SU-DHL-6 (cell line): ENCODE results near the gene NUP35.

Experiments
- H2AFZ ChIP-seq: fragments of 200-600 bp; sonication (generic); 2 replicates; pipeline ENCODE4 v1.6.1; 2014; ENCODE audit warnings: low read depth, mild to moderate bottlenecking, moderate library complexity, mixed read lengths, antibody characterized with exemption, low read length; ENCODE audit not compliant: severe bottlenecking
- H3F3A ChIP-seq: fragments of 200-600 bp; shearing (Covaris generic); 2 replicates; pipeline ENCODE4 v1.6.0; 2016; ENCODE audit warnings: antibody characterized with exemption, mild to moderate bottlenecking; ENCODE audit not compliant: insufficient read depth
- H3K27ac ChIP-seq: fragments of 200-600 bp; sonication (generic); 2 replicates; pipeline ENCODE4 v1.5.1; 2016; ENCODE audit warnings: low read depth, mild to moderate bottlenecking, low read length, moderate library complexity, mixed read lengths
- H3K27me3 ChIP-seq: fragments of 200-600 bp; sonication (generic), shearing (Covaris generic); 2 replicates; pipeline ENCODE4 v1.6.0; 2014; ENCODE audit warnings: mild to moderate bottlenecking, low read length
- H3K36me3 ChIP-seq: fragments of 200-600 bp; sonication (generic); 2 replicates; pipeline ENCODE4 v1.6.1; 2014; ENCODE audit warnings: mild to moderate bottlenecking, low read length, mixed read lengths
- H3K4me2 ChIP-seq: fragments of 300-600, 200-600 bp; shearing (Covaris generic), sonication (generic); 2 replicates; pipeline ENCODE4 v1.6.0; 2014; ENCODE audit warnings: low read length, low read depth, mild to moderate bottlenecking; ENCODE audit not compliant: poor library complexity, severe bottlenecking
- H3K4me3 ChIP-seq: fragments of 200-600 bp; sonication (generic); 2 replicates; pipeline ENCODE4 v1.5.1; 2014; ENCODE audit warnings: antibody characterized with exemption, low read length, mild to moderate bottlenecking, mixed read lengths; ENCODE audit not compliant: insufficient read depth, poor library complexity, severe bottlenecking
- H3K79me2 ChIP-seq: fragments of 200-600 bp; sonication (generic); 2 replicates; pipeline ENCODE4 v1.6.1; 2014; ENCODE audit warnings: mild to moderate bottlenecking, low read length, moderate library complexity; ENCODE audit not compliant: insufficient read depth
- H3K9ac ChIP-seq: fragments of 200-600 bp; sonication (generic); 2 replicates; pipeline ENCODE4 v1.7.0; 2014; ENCODE audit warnings: mild to moderate bottlenecking, low read length
- H3K9me2 ChIP-seq: fragments of 200-600 bp; sonication (generic); replicated peaks from 2 replicates; pipeline ENCODE4 v1.6.1; 2014; ENCODE audit warnings: low read length; ENCODE audit not compliant: insufficient read depth
- H3K9me3 ChIP-seq: fragments of 200-600 bp; sonication (generic); 2 replicates; pipeline ENCODE4 v1.6.1; 2014; ENCODE audit warnings: low read length, mixed read lengths; ENCODE audit not compliant: insufficient read depth
- H4K20me1 ChIP-seq: fragments of 200-600 bp; sonication (generic); 2 replicates; pipeline ENCODE4 v1.6.1; 2014; ENCODE audit warnings: low read depth, mild to moderate bottlenecking, antibody characterized with exemption, low read length, moderate library complexity, mixed read lengths
- EZH2phosphoT487 ChIP-seq: fragments of 200-600 bp; sonication (generic), shearing (Covaris generic); conservative IDR thresholded peaks from 2 replicates; pipeline ENCODE4 v1.6.1; 2018; ENCODE audit warnings: mild to moderate bottlenecking, antibody characterized with exemption, low read length, moderate library complexity, mixed read lengths
- TF ChIP-seq, protein P1 (sequence below): fragments of 200-600 bp; sonication (generic); IDR thresholded peaks from one replicate; pipeline ENCODE4 v1.5.1; 2017; ENCODE audit warnings: antibody characterized with exemption, mild to moderate bottlenecking, low read length, moderate library complexity; ENCODE audit not compliant: insufficient read depth, poor library complexity, severe bottlenecking

The NUP35 gene

DNA sequence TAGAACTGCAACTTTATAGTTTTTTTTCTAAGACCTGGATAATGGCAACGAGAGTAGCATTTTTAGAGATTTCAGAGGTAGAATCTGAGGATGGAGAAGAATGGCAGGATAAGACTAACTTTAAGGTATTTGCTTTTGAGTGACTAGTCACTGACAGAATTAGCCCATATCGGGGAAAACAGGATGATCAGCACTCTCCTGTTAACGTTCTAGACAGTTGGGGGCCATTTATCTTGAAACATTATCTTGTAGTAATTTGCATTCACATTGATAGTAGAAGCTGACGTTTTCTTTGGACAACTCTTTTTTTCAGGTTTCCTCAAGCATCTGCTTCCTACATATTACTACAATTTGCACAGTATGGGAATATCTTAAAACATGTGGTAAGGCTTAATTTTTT, 32.9 kb downstream of the NUP35 start:
- Histone ChIP-seq H2AFZ (no peak overlapping the region), H4K20me1 (0 out of 2 replicates have a peak, but pooled peaks cover 4% of the 10 kb centered on the region), H3K36me3 (peaks cover 49% of the 10 kb centered on the region), H3K4me3 (no peak overlapping the region), H3K4me2 (no peak overlapping the region), H3K9ac (no peak overlapping the region), H3K27me3 (no peaks in the 10 kb centered on the region), H3F3A (no peaks in the 10 kb centered on the region), H3K27ac (no peak overlapping the region), H3K79me2 (no peaks in the 10 kb centered on the region), H3K9me3 (no peaks in the 10 kb centered on the region), H3K9me2 (no peaks in the 10 kb centered on the region)
- TF ChIP-seq, protein P1, sequence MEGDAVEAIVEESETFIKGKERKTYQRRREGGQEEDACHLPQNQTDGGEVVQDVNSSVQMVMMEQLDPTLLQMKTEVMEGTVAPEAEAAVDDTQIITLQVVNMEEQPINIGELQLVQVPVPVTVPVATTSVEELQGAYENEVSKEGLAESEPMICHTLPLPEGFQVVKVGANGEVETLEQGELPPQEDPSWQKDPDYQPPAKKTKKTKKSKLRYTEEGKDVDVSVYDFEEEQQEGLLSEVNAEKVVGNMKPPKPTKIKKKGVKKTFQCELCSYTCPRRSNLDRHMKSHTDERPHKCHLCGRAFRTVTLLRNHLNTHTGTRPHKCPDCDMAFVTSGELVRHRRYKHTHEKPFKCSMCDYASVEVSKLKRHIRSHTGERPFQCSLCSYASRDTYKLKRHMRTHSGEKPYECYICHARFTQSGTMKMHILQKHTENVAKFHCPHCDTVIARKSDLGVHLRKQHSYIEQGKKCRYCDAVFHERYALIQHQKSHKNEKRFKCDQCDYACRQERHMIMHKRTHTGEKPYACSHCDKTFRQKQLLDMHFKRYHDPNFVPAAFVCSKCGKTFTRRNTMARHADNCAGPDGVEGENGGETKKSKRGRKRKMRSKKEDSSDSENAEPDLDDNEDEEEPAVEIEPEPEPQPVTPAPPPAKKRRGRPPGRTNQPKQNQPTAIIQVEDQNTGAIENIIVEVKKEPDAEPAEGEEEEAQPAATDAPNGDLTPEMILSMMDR: no peak
- TF ChIP-seq EZH2phosphoT487: no peak

DNA sequence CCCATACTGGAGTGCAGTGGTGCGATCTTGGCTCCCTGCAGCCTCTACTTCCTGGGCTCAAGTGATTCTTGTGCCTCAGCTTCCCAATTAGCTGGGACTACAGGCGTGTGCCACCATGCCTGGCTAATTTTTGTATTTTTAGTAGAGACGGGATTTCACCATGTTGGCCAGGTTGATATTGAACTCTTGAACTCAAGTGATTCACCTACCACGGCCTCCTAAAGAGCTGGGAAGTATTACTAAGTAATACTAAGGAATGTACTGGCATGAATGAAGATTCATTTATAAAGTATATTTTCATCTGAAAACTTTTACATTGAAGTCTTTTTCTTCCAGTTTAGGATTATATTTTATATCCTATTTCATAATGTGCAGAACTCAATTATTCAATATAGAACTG, 38.1 kb downstream of the NUP35 start:
- Histone ChIP-seq H3K27me3 (no peaks in the 10 kb centered on the region), H3K27ac (no peak overlapping the region), H3K9me2 (no peaks in the 10 kb centered on the region), H3K9ac (no peak overlapping the region), H3K79me2 (no peaks in the 10 kb centered on the region), H3K9me3 (no peaks in the 10 kb centered on the region), H3F3A (no peaks in the 10 kb centered on the region), H2AFZ (no peak overlapping the region), H3K4me2 (no peak overlapping the region), H3K36me3 (peaks cover 57% of the 10 kb centered on the region), H4K20me1 (0 out of 2 replicates have a peak, but pooled peaks cover 1% of the 10 kb centered on the region), H3K4me3 (no peak overlapping the region)
- no peak for TF ChIP-seq EZH2phosphoT487
- TF ChIP-seq, protein P1: no peak

DNA sequence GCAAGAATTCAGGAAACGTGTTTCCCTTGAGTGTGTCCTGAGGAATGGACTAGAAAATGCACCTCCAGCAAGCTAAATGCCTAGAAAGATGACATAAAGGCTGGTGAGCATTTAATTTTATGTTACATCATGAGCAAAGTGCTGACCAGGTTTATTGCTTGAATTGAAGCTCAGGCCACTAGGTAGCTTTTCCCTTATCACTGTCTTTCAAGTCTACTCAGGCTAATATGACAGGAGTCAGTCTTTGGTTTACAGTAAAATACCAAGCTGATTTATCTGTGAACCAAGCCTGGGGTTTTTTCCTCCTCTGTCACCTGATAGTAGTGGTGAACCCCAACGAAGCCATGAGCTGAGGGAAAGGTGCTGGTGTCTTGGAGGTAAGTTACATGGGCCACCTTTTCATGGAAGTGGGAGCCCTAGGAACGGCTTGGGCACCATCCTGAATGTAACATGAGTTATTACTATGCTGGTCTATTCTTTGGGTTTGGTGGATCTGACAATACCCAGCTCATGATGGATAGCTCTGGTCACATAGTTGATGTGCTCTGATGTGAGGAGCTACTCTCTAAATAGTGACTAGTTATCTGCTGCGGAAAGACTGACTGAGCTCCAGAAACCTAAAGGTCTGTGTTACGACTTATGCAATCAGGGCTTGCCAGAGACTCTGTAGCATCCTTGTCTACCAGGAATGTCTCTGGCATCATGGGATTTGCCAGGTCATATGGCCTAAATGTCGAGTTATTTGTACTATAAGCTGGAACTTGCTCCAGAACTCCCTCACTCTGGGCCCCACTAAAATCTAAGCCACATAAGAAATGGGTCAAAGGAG, 39.8 kb downstream of the NUP35 start:
- Histone ChIP-seq H2AFZ (no peak overlapping the region), H3K27me3 (no peaks in the 10 kb centered on the region), H3K9me2 (no peaks in the 10 kb centered on the region), H4K20me1 (no peaks in the 10 kb centered on the region), H3K27ac (no peak overlapping the region), H3K36me3 (peaks cover 42% of the 10 kb centered on the region), H3K9ac (no peak overlapping the region), H3K4me2 (no peak overlapping the region), H3K79me2 (peaks cover 8% of the 10 kb centered on the region; the same call in 1 of the 2 replicates), H3K4me3 (no peak overlapping the region), H3K9me3 (no peaks in the 10 kb centered on the region), H3F3A (no peaks in the 10 kb centered on the region)
- no peak for TF ChIP-seq EZH2phosphoT487
- TF ChIP-seq, protein P1: no peak
